Upper lobe of right lung (tissue), 1 donor: ENCODE data around the gene PPP2R5E. TPM values are rescaled to one million over a fixed set of nuclear protein-coding genes. Genes with fewer than 3 reads are reported as not detected.

Experiments
- ATAC-seq: fragments of 200-7000 bp; cut with Tn5 transposase; one replicate; pipeline ENCODE4 v1.9.1; 2020; ENCODE audit warnings: mild to moderate bottlenecking, moderate library complexity
- DNase-seq: peaks from one replicate; pipeline ENCODE4 v3.0.0-alpha.2; 2020
- H3K27ac ChIP-seq: fragments of 200-600 bp; one replicate; pipeline ENCODE4 v1.8.0; 2022
- H3K27me3 ChIP-seq: fragments of 200-600 bp; one replicate; pipeline ENCODE4 v1.8.0; 2022; ENCODE audit warnings: mild to moderate bottlenecking
- H3K36me3 ChIP-seq: fragments of 200-600 bp; one replicate; pipeline ENCODE4 v1.8.0; 2022
- H3K4me1 ChIP-seq: fragments of 200-600 bp; one replicate; pipeline ENCODE4 v1.8.0; 2022
- H3K4me3 ChIP-seq: fragments of 200-600 bp; one replicate; pipeline ENCODE4 v1.8.0; 2022; ENCODE audit warnings: mild to moderate bottlenecking
- H3K9me3 ChIP-seq: fragments of 200-600 bp; one replicate; pipeline ENCODE4 v1.8.0; 2022
- CTCF ChIP-seq: fragments of 200-600 bp; IDR thresholded peaks from one replicate; pipeline ENCODE4 v1.8.0; 2022; ENCODE audit warnings: antibody characterized with exemption
- intact Hi-C: fragments of 100-400 bp; cut with DNase I; formaldehyde crosslinking; loops from one replicate; pipeline ENCODE4 v1.11.0; 2022
- total RNA-seq: library from RNA; stranded (reverse); fragmentation: NEBNext Ultra II Directional; extraction: Animal tissue kit (Norgen Biotek cat#: 25700); gene quantifications from one replicate; pipeline ENCODE4 v1.2.1, GENCODE V29; 2021
- donor health status: DM: no; HTN: yes; CAD: no; lungs with severe emphysema.

Gene PPP2R5E
- total RNA-seq, 1 donor from 2014 or later: 46.0 TPM

- H3K36me3 ChIP-seq: no peaks in the 10 kb centered on the region
- ATAC-seq (no peak), DNase-seq (no peak)
- H3K4me1 ChIP-seq: no peaks in the 10 kb centered on the region
- no peaks in the 10 kb centered on the region for H3K27me3 ChIP-seq
- no peak for TF ChIP-seq CTCF
- intact Hi-C loops: no loop called here
- H3K4me3 ChIP-seq: no peak overlapping the region
- H3K9me3 ChIP-seq: no peaks in the 10 kb centered on the region
- no peak overlapping the region for H3K27ac ChIP-seq
Measured at GRCh38 chr14:63459738-63460137, 83.4 kb downstream of the PPP2R5E start.

DNA sequence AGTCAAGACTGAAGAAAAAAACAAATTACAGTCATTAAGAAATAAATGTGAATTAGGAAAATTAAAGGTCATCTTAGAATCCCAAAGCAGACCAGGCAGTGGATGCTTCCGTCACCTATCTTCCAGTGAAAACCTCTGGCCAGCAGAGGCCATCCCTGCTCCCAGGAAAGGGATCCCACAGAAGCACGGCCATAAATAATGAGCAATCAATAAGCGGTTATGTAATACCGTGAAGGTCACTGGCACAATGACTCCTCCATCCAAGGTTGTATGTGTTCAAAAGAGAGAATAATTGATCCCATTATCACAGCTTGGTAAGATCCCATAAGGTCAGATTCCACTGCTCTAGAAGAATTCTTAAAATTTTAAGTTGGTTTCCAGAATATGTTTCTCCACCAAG, 85.7 kb downstream of the PPP2R5E start:
- ATAC-seq: no peak
- TF ChIP-seq CTCF: no peak
- Histone ChIP-seq H3K36me3 (no peaks in the 10 kb centered on the region), H3K9me3 (no peaks in the 10 kb centered on the region), H3K4me3 (no peak overlapping the region), H3K4me1 (peaks cover 7% of the 10 kb centered on the region), H3K27ac (no peak overlapping the region), H3K27me3 (no peaks in the 10 kb centered on the region)
- no peak for DNase-seq
- intact Hi-C loops: no loop called here

DNA sequence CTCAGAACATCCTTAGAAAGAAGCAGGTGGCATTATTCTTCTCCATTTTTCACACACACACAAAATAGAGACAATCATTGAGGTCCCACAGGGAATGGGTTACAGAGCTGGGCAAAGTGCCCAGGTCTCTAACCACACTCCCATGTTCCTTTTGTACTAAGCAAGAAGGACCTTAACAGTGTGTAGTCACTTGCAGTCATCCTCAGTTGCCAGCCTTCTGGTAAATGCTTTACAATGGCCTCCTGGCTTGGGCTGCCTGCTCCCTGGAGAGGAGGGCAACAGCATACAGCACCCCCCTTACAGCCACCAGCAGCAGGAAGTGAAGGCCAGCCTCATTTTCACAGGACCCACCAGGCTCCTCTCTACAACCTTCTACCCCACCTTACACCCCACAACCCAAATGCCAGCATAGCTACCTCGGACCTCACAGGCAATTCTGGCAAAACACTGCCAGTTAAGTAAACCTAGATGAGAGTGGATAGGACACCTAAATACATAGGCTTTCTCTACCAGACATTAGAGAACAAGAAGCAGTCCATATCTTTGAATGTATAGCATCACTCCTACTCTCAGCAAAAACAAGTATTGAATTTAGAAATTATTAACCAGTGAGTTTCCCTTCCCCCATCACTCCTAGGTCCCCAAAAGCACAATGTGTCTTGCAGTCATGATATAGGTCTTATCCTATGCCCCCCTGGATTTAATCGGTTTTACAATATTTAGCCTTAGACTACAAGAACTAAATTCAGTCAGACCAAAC, 88.1 kb downstream of the PPP2R5E start:
- no peaks in the 10 kb centered on the region for H3K9me3 ChIP-seq
- peak; percentile 61 for ATAC-seq
- H3K4me3 ChIP-seq: no peak overlapping the region
- peaks cover 11% of the 10 kb centered on the region for H3K4me1 ChIP-seq
- no peaks in the 10 kb centered on the region for H3K27me3 ChIP-seq
- intact Hi-C loops: no loop called here
- no peak overlapping the region for H3K27ac ChIP-seq
- DNase-seq: no peak
- H3K36me3 ChIP-seq: no peaks in the 10 kb centered on the region
- TF ChIP-seq CTCF: no peak

DNA sequence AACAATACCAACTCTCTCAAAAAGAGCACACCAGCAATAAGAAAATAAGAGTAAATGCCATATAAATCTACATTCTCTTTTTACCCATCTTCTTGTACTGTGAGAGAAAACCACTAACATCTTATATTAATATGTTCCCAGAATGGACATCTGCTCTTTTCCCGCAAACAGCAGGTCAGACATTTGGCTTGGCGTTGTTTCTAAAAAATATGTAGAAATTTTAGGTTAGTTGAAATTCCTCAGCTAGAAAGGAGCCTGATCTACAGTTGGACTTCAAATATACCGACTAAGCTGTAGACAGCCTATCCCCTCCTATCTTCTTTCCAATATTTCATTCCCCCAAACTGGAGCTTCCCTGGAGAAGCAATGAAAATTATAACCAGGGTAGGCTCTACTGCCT, 88.7 kb downstream of the PPP2R5E start:
- Histone ChIP-seq H3K27me3 (no peaks in the 10 kb centered on the region), H3K9me3 (no peaks in the 10 kb centered on the region), H3K27ac (no peak overlapping the region), H3K4me1 (peaks cover 11% of the 10 kb centered on the region), H3K36me3 (no peaks in the 10 kb centered on the region), H3K4me3 (no peak overlapping the region)
- no peak for TF ChIP-seq CTCF
- DNase-seq: no peak
- intact Hi-C loops: no loop called here
- no peak for ATAC-seq

GRCh38 chr14:63453443-63453936, 89.7 kb downstream of the PPP2R5E start:
- intact Hi-C loops: no loop called here
- Histone ChIP-seq H3K36me3 (no peaks in the 10 kb centered on the region), H3K4me1 (peaks cover 11% of the 10 kb centered on the region), H3K27me3 (no peaks in the 10 kb centered on the region), H3K27ac (no peak overlapping the region), H3K9me3 (no peaks in the 10 kb centered on the region), H3K4me3 (no peak overlapping the region)
- TF ChIP-seq CTCF: no peak
- ATAC-seq (peak; percentile 93), DNase-seq (no peak)
